ENCODE results near the gene GLUL.

- TF ChIP-seq, protein P1, sequence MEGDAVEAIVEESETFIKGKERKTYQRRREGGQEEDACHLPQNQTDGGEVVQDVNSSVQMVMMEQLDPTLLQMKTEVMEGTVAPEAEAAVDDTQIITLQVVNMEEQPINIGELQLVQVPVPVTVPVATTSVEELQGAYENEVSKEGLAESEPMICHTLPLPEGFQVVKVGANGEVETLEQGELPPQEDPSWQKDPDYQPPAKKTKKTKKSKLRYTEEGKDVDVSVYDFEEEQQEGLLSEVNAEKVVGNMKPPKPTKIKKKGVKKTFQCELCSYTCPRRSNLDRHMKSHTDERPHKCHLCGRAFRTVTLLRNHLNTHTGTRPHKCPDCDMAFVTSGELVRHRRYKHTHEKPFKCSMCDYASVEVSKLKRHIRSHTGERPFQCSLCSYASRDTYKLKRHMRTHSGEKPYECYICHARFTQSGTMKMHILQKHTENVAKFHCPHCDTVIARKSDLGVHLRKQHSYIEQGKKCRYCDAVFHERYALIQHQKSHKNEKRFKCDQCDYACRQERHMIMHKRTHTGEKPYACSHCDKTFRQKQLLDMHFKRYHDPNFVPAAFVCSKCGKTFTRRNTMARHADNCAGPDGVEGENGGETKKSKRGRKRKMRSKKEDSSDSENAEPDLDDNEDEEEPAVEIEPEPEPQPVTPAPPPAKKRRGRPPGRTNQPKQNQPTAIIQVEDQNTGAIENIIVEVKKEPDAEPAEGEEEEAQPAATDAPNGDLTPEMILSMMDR (IDR thresholded peaks at IDR 0.05 in 2 of 3, conservative IDR thresholded peaks at IDR 0.05 in 1 of 3; ENCODE audit: borderline replicate concordance in 1 of 3, insufficient read depth in 1 of 3, low read depth in 2 of 3, low read length in 2 of 3) = 0 out of 6 replicates have a peak, but pooled peaks of 1 of the 3 experiments have one; percentile 11
- TF ChIP-seq REST (IDR thresholded peaks at IDR 0.05; ENCODE audit: low read depth) = no peak
- no peak for TF ChIP-seq YY1 (IDR thresholded peaks at IDR 0.05; ENCODE audit: extremely low read depth, insufficient replicate concordance, low read depth, low read length)
- TF ChIP-seq RAD21 (IDR thresholded peaks at IDR 0.05; ENCODE audit: low read depth) = no peak
- TF ChIP-seq JUND (IDR thresholded peaks at IDR 0.05) = no peak
- no peak for TF ChIP-seq SRF (IDR thresholded peaks at IDR 0.05; ENCODE audit: low read depth)
- TF ChIP-seq EZH2 (IDR thresholded peaks at IDR 0.05) = no peak
- TF ChIP-seq POLR2AphosphoS5 (IDR thresholded peaks at IDR 0.05; ENCODE audit: low read depth, low read length) = no peak
- TF ChIP-seq, protein P2, sequence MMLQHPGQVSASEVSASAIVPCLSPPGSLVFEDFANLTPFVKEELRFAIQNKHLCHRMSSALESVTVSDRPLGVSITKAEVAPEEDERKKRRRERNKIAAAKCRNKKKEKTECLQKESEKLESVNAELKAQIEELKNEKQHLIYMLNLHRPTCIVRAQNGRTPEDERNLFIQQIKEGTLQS (IDR thresholded peaks at IDR 0.05) = no peak
- no peak for TF ChIP-seq FOSL1 (IDR thresholded peaks at IDR 0.05; ENCODE audit: low read depth)
- TF ChIP-seq CEBPB (IDR thresholded peaks at IDR 0.05; ENCODE audit: low read depth) = no peak
- TF ChIP-seq SIN3A (IDR thresholded peaks at IDR 0.05; ENCODE audit: low read depth) = no peak
Observed at GRCh38 chr1:182391028-182391361, 595 bp downstream of the GLUL start.
